Naive thymus-derived CD4-positive, alpha-beta T cell (primary cell): Measurements from ENCODE around the gene TFE3. TPM values are rescaled to one million over a fixed set of nuclear protein-coding genes. Genes with fewer than 3 reads are reported as not detected.

Source experiments
- ATAC-seq: fragments of 150-1000 bp; cut with Tn5 transposase; 2 replicates; pipeline ENCODE4 v1.10.0; 2021; ENCODE audit warnings: mild to moderate bottlenecking, moderate library complexity
- CTCF ChIA-PET: fragments of 350-600 bp; sonication (Branson Sonifier 250); formaldehyde crosslinking; loops from one replicate; lab custom pipeline; 2021; ENCODE audit warnings: antibody characterized with exemption; lab: Charles Lee
- POLR2A ChIA-PET: fragments of 350-600 bp; sonication (Branson Sonifier 250); formaldehyde crosslinking; loops from one replicate; lab custom pipeline; 2021; ENCODE audit warnings: antibody characterized with exemption, inconsistent platforms; lab: Charles Lee
- DNase-seq, 9 donors: peaks; one replicate each; pipeline versions ENCODE4 v3.0.0 to v3.0.0-alpha.2; 2020 to 2022; ENCODE audit warnings: mixed read lengths in 1 of 9
- H3K27ac ChIP-seq: one replicate; pipeline ENCODE4 v1.7.0; 2013; ENCODE audit warnings: mild to moderate bottlenecking, low read depth, low read length, moderate library complexity
- H3K27me3 ChIP-seq, 2 donors: one replicate each; pipeline ENCODE4 v1.7.0; 2013; ENCODE audit warnings: low read length in 2 of 2, mild to moderate bottlenecking in 2 of 2, moderate library complexity in 2 of 2; ENCODE audit not compliant: control insufficient read depth in 2 of 2, insufficient read depth in 2 of 2
- H3K36me3 ChIP-seq, 3 experiments: 1 replicate in 2 of 3; 2 replicates in 1 of 3; pipeline ENCODE4 v1.7.0; 2013; ENCODE audit warnings: low read length in 3 of 3, mild to moderate bottlenecking in 3 of 3, moderate library complexity in 1 of 3; ENCODE audit not compliant: insufficient read depth in 3 of 3, control insufficient read depth in 2 of 3
- H3K4me1 ChIP-seq, 2 donors: one replicate each; pipeline ENCODE4 v1.7.0; 2013; ENCODE audit warnings: low read length in 2 of 2, mild to moderate bottlenecking in 2 of 2, moderate library complexity in 1 of 2; ENCODE audit not compliant: control insufficient read depth in 2 of 2, insufficient read depth in 2 of 2
- H3K4me3 ChIP-seq: 2 replicates; pipeline ENCODE4 v1.7.0; 2013; ENCODE audit warnings: mild to moderate bottlenecking, low read length
- H3K9me3 ChIP-seq, 3 experiments: 1 replicate in 2 of 3; 2 replicates in 1 of 3; pipeline ENCODE4 v1.7.0; 2013; ENCODE audit warnings: low read length in 3 of 3; ENCODE audit not compliant: control insufficient read depth in 2 of 3
- H3K27ac Mint-ChIP-seq, 9 donors: one replicate each; pipeline ENCODE4 v1.8.0; 2020 to 2022; ENCODE audit warnings: mixed read lengths in 9 of 9, mild to moderate bottlenecking in 8 of 9, moderate library complexity in 5 of 9, inconsistent platforms in 2 of 9
- H3K27me3 Mint-ChIP-seq, 5 donors: one replicate each; pipeline ENCODE4 v1.8.0; 2021 to 2022; ENCODE audit warnings: mixed read lengths in 5 of 5, mild to moderate bottlenecking in 1 of 5
- H3K36me3 Mint-ChIP-seq, 5 donors: one replicate each; pipeline ENCODE4 v1.8.0; 2020 to 2022; ENCODE audit warnings: mixed read lengths in 5 of 5, mild to moderate bottlenecking in 3 of 5, inconsistent platforms in 1 of 5
- H3K4me1 Mint-ChIP-seq, 7 donors: one replicate each; pipeline ENCODE4 v1.8.0; 2020 to 2022; ENCODE audit warnings: mixed read lengths in 7 of 7, mild to moderate bottlenecking in 3 of 7, inconsistent platforms in 1 of 7
- H3K4me3 Mint-ChIP-seq, 10 donors: one replicate each; pipeline ENCODE4 v1.8.0; 2020 to 2022; ENCODE audit warnings: mild to moderate bottlenecking in 10 of 10, mixed read lengths in 10 of 10, moderate library complexity in 6 of 10, inconsistent platforms in 2 of 10
- H3K9me3 Mint-ChIP-seq, 11 donors: one replicate each; pipeline ENCODE4 v1.8.0; 2020 to 2022; ENCODE audit warnings: mixed read lengths in 11 of 11, mild to moderate bottlenecking in 4 of 11, inconsistent platforms in 1 of 11, moderate library complexity in 1 of 11
- intact Hi-C, 2 donors: fragments of 100-400 bp; cut with micrococcal nuclease; formaldehyde crosslinking; loops; one replicate each; pipeline ENCODE4 v1.15.1; 2023
- polyA plus RNA-seq, 2 donors: library from polyadenylated mRNA; unstranded; fragments of 300-500 nt; fragmentation: Illumina TruSeq; gene quantifications; one replicate each; pipeline ENCODE4 v1.2.3, GENCODE V29; 2021
- total RNA-seq, 6 experiments: library from RNA in 5 of 6; stranded (reverse) in 5 of 6; gene quantifications; 1 replicate in 5 of 6; 2 replicates in 1 of 6; pipeline ENCODE4 v1.2.3 and lab custom pipeline; 2021 to 2026

The TFE3 gene
- total and polyA plus RNA-seq, 7 experiments from 2014 or later, result 2.2 to 54.2 (median 30.1) TPM

- intact Hi-C loops, result loop anchor here in 1 of 2 donors (2.0 kb wide), 1 partner anchor 19 kb away; no protein-coding TSS in a partner anchor
- H3K4me1 ChIP-seq, result peaks cover 8% of the 10 kb centered on the region in 2 donors
- no peaks in the 10 kb centered on the region for H3K36me3 ChIP-seq
- H3K4me3 Mint-ChIP-seq, result peak overlapping the region; percentile 76 to 92 (median 88)
- peaks cover 0 to 3% (median 0%) of the 10 kb centered on the region in 5 donors for H3K27me3 Mint-ChIP-seq
- peaks cover 0 to 11% (median 0%) of the 10 kb centered on the region in 5 donors for H3K36me3 Mint-ChIP-seq
- peak overlapping the region; percentile 86 to 95 (median 90) for H3K27ac Mint-ChIP-seq
- no peak for ATAC-seq
- no peaks in the 10 kb centered on the region for H3K27me3 ChIP-seq
- no peak for DNase-seq
- no peaks in the 10 kb centered on the region for H3K9me3 ChIP-seq
- peak overlapping the region; percentile 48 for H3K4me3 ChIP-seq
- peaks cover 0 to 4% (median 0%) of the 10 kb centered on the region in 11 donors for H3K9me3 Mint-ChIP-seq
- ChIA-PET CTCF (no interaction called here), POLR2A (no interaction called here)
- peaks cover 16 to 37% (median 30%) of the 10 kb centered on the region in 7 donors for H3K4me1 Mint-ChIP-seq
- peak overlapping the region; percentile 92 for H3K27ac ChIP-seq
Observed at GRCh38 chrX:49054073-49054762, 11.1 kb upstream of the TFE3 start.

DNA sequence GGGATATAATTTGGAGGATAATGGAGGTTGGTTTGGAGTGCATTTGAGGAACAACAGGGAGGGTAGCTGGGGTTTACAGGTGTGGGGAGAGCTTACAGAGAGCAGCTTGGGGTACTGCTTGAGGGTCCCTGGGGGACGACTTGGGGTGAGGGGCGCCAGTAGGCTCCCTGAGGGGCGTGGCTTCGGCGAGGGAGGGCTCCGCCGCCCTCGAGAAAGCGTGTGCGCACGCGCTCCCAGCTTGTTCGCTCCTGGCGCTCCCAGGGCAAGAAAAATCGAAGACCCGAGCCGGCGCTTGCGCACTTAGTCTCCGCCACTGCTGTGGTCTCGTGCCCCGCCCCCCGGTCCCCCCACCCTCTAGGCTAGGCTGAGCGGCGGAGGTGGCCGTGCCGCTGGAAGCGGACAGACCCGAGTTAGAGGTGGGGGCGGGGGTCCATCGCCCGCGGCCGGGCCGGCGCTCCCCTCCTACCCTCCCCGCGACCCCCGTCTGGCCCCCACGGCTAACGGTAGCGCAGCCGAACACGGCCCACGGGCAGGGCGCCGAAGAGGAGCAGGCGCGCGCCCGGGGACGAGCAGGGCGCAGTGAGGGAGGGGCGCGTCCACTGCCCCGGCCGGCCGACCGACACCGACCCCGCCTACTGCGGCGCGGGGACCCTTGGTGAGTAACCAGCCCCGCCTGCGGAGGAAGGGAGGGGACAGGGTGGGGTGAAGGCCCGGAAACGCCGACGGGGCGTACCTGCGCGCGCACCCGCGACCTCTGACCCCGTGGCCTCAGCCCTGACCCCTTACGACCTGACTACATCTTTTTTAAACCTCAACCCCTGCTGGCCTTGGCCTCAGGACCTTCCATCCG is 10.3 kb upstream of the TFE3 start:
- Histone ChIP-seq H3K27me3 (no peaks in the 10 kb centered on the region), H3K27ac (peak overlapping the region; percentile 92), H3K9me3 (no peaks in the 10 kb centered on the region), H3K4me1 (peaks cover 8% of the 10 kb centered on the region in 2 donors), H3K36me3 (no peaks in the 10 kb centered on the region), H3K4me3 (peak overlapping the region; percentile 48)
- ChIA-PET CTCF (no interaction called here), POLR2A (interaction anchor here (0.8 to 1.1 kb wide), 4 partner anchors 10 to 96 kb away, joined by 3 to 6 read pairs (median 4); partner anchors contain the start of genes OTUD5, PRAF2 and TFE3)
- intact Hi-C loops, result loop anchor here (1.0 to 2.0 kb wide), 4 partner anchors 10 to 26 kb away; partner anchors contain the start of genes TFE3 (in 2 of the 2), PRAF2 (in 1 of the 2) and WDR45 (in 1 of the 2)
- Mint-ChIP-seq H3K4me3 (peak overlapping the region; percentile 76 to 92 (median 88)), H3K9me3 (peaks cover 0 to 4% (median 0%) of the 10 kb centered on the region in 11 donors), H3K27ac (peak overlapping the region; percentile 86 to 96 (median 93)), H3K27me3 (peaks cover 0 to 3% (median 0%) of the 10 kb centered on the region in 5 donors), H3K36me3 (peaks cover 0 to 11% (median 0%) of the 10 kb centered on the region in 5 donors), H3K4me1 (peaks cover 16 to 37% (median 30%) of the 10 kb centered on the region in 7 donors)
- ATAC-seq (peak; percentile 91), DNase-seq (peak; percentile 22 to 60 (median 51))

DNA sequence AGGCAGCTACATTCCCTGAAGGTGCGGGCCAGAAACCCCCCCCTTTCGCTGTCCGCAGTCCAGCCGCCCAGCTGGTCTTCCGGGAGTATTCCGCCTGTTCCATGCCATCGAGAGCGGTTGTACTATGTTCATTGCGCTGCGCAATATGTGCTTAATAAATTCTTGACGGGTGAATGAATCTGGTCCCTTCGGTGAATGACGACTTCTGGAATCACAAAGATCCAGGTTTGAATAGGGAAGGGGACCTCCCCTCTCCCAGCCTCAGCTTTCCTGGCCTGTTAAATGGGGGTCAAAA is 777 bp upstream of the TFE3 start:
- POLR2A ChIA-PET, result interaction anchor here (1.1 to 2.3 kb wide), 3 partner anchors 72 to 132 kb away, joined by 4 to 10 read pairs (median 7); partner anchors contain the start of genes KCND1, OTUD5 and SLC35A2
- CTCF ChIA-PET, result no interaction called here
- Histone ChIP-seq H3K4me3 (peak overlapping the region; percentile 33), H3K4me1 (peaks cover 5 to 21% of the 10 kb centered on the region in 2 donors), H3K9me3 (no peaks in the 10 kb centered on the region), H3K27ac (peak overlapping the region; percentile 96), H3K36me3 (peaks cover 0 to 10% (median 0%) of the 10 kb centered on the region in 3 experiments), H3K27me3 (no peaks in the 10 kb centered on the region)
- peaks cover 0 to 2% (median 0%) of the 10 kb centered on the region in 11 donors for H3K9me3 Mint-ChIP-seq
- H3K4me1 Mint-ChIP-seq, result peaks cover 12 to 37% (median 31%) of the 10 kb centered on the region in 7 donors
- H3K4me3 Mint-ChIP-seq, result peak overlapping the region; percentile 78 to 95 (median 88)
- H3K36me3 Mint-ChIP-seq, result peaks cover 0 to 1% (median 0%) of the 10 kb centered on the region in 5 donors
- peak overlapping the region; percentile 80 to 96 (median 96) for H3K27ac Mint-ChIP-seq
- no peaks in the 10 kb centered on the region for H3K27me3 Mint-ChIP-seq
- intact Hi-C loops, result loop anchor here (1.0 to 5.0 kb wide), 25 partner anchors 9 to 568 kb away; partner anchors contain the start of genes GRIPAP1 (in 2 of the 2), HDAC6 (in 2 of the 2), PPP1R3F (in 2 of the 2) and PRAF2 (in 2 of the 2)
- no peak for DNase-seq
- ATAC-seq, result no peak

DNA sequence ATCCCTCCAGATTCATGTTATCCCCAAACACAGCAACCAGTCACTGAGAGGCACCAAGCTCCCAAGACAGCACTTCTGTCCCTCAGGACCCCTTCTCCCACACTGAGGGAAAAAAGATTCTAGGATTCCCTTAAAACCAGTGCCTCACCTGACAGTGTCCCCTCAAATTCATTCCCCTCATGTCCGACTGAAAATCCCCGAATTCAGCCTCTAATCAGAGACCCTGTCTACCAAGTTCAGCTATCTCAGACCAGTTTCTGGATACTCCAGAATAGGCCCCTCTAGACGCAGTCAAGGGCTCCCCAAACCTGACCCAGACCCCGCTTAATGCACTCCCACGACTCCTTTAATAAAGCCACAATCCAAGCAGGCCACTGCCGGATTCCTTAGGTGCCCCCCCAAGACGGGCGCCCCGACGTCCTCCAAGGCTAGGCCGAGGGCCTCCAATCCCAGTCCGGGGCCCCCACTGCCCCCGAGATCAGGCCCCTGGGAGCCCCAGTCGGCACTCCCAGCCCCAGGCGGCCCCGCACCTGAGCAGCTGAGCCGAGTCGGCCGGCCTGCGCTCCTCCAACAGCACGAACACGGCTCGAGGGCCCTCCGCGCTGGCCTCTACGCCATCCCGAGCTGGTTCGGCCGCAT is 457 bp downstream of the TFE3 start:
- intact Hi-C loops, result loop anchor here (1.0 to 5.0 kb wide), 24 partner anchors 11 to 566 kb away; partner anchors contain the start of genes GRIPAP1 (in 2 of the 2), HDAC6 (in 2 of the 2), PPP1R3F (in 2 of the 2) and PRAF2 (in 2 of the 2)
- Histone ChIP-seq H3K4me1 (peaks cover 5 to 21% of the 10 kb centered on the region in 2 donors), H3K9me3 (no peaks in the 10 kb centered on the region), H3K36me3 (peaks cover 0 to 23% (median 9%) of the 10 kb centered on the region in 3 experiments), H3K27ac (peak overlapping the region; percentile 96), H3K27me3 (no peaks in the 10 kb centered on the region), H3K4me3 (peak overlapping the region; percentile 54)
- Mint-ChIP-seq H3K27ac (peak overlapping the region; percentile 80 to 96 (median 93)), H3K4me1 (peaks cover 18 to 40% (median 31%) of the 10 kb centered on the region in 7 donors), H3K9me3 (peaks cover 0 to 2% (median 0%) of the 10 kb centered on the region in 11 donors), H3K4me3 (peak overlapping the region; percentile 78 to 95 (median 89)), H3K27me3 (no peaks in the 10 kb centered on the region), H3K36me3 (peaks cover 0 to 9% (median 4%) of the 10 kb centered on the region in 5 donors)
- ChIA-PET CTCF (no interaction called here), POLR2A (interaction anchor here (0.5 to 2.4 kb wide), 9 partner anchors 10 to 468 kb away, joined by 3 to 14 read pairs (median 7); partner anchors contain the start of genes GRIPAP1, HDAC6, OTUD5 and RBM3)
- DNase-seq (peak in 3 of 9 donors; percentile 4 to 11 (median 10)), ATAC-seq (no peak)

DNA sequence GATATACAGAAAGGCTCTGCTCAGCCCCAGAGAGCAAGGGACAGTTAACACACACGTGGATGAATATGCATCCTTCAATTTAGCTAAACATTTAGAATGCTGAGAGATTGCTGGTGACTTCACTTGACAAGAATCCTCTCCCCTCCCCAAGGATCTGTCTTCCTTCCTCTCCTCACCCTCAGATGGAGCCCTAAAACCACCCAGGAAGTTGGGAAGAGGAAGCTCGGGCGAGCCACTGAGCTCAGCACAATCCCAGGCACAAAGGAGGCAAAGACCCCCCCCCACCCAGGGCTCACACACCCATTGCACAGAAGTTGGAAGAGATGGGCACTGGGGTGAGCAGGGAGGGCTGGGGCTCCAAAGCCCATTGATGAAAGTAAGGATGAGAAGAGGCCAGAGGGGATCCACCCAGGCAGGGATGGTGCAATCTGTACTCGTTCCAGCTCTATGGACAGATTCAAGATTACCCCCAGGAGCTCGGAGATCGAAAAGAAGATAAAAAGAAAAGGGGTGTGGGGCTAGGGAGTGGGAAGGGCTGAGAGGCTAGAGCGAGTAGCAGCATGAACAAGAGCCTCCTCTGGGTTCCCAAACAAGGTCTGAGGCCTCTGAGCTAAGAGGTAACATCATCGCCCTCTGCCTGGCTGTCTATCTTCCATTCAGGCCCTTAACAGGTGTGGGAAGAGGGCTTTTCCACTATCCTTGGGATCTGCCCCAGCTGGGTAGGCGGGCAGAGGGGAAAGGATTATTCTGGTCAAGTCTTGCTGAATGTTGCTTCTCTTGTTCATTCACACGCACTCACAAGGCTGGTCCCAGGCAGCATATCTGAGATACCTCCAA is 1.2 kb downstream of the TFE3 start:
- Histone ChIP-seq H3K27ac (peak overlapping the region; percentile 96), H3K4me3 (peak overlapping the region; percentile 54), H3K9me3 (no peaks in the 10 kb centered on the region), H3K27me3 (no peaks in the 10 kb centered on the region), H3K36me3 (peaks cover 0 to 27% (median 9%) of the 10 kb centered on the region in 3 experiments), H3K4me1 (peaks cover 5 to 21% of the 10 kb centered on the region in 2 donors)
- peaks cover 18 to 40% (median 31%) of the 10 kb centered on the region in 7 donors for H3K4me1 Mint-ChIP-seq
- H3K4me3 Mint-ChIP-seq, result peak overlapping the region; percentile 78 to 95 (median 89)
- H3K27me3 Mint-ChIP-seq, result no peaks in the 10 kb centered on the region
- no peaks in the 10 kb centered on the region for H3K9me3 Mint-ChIP-seq
- intact Hi-C loops, result loop anchor here in 1 of 2 donors (2.0 to 5.0 kb wide), 5 partner anchors 33 to 521 kb away; partner anchors contain the start of genes EBP, PPP1R3F and PRAF2
- ATAC-seq, result no peak
- POLR2A ChIA-PET, result interaction anchor here (0.5 to 2.4 kb wide), 9 partner anchors 25 to 467 kb away, joined by 3 to 14 read pairs (median 7); partner anchors contain the start of genes GRIPAP1, HDAC6, OTUD5 and RBM3
- H3K36me3 Mint-ChIP-seq, result peaks cover 0 to 11% (median 5%) of the 10 kb centered on the region in 5 donors
- H3K27ac Mint-ChIP-seq, result peak overlapping the region; percentile 80 to 96 (median 93)
- DNase-seq, result peak in 4 of 9 donors; percentile 3 to 21 (median 10)
- CTCF ChIA-PET, result no interaction called here
